Activated CD8-positive, alpha-beta memory T cell treated with anti-CD3 and anti-CD28 coated beads for 24 hours (primary cell): ENCODE data around the gene EPHA10.
A peak's percentile ranks its signal among the peaks of the same experiment; 100 is the strongest.
"Not testable (repeated sequence)": the region's sequence is repeated elsewhere in the genome, so short reads cannot be mapped to it uniquely, and the experiment has no call there.

Experiments
- DNase-seq: peaks from one replicate; pipeline ENCODE4 v3.0.0-alpha.2; 2020

Gene EPHA10

GRCh38 chr1:37764888-37765441 is at the start of gene EPHA10:
Gene EPHA10 (minus strand): TSS chr1:37765120. CDS start chr1:37765066, 54 bp downstream.
- no peak for DNase-seq

- DNase-seq = no peak
Measured at GRCh38 chr1:37814252-37814651, 49.3 kb upstream of the EPHA10 start.

- no peak for DNase-seq
Measured at GRCh38 chr1:37813529-37814145, 48.7 kb upstream of the EPHA10 start.

- peak; percentile 78 for DNase-seq
Measured at GRCh38 chr1:37811027-37811655, 46.2 kb upstream of the EPHA10 start.

GRCh38 chr1:37809942-37810341 is 45.0 kb upstream of the EPHA10 start:
- DNase-seq = no peak

GRCh38 chr1:37808369-37809319 is 43.7 kb upstream of the EPHA10 start:
- DNase-seq = no peak

GRCh38 chr1:37807555-37808368 is 42.8 kb upstream of the EPHA10 start, which contains the start of the genes C1orf122 and YRDC:
Gene C1orf122 (plus strand): TSS chr1:37807790. CDS start chr1:37808405, 615 bp downstream.
Gene YRDC (minus strand): TSS chr1:37808208. CDS start chr1:37808180, 28 bp downstream.
- peak; percentile 97 for DNase-seq

- DNase-seq = no peak
Measured at GRCh38 chr1:37807220-37807554, 42.3 kb upstream of the EPHA10 start.

- no peak for DNase-seq
Measured at GRCh38 chr1:37802439-37802838, 37.5 kb upstream of the EPHA10 start.

GRCh38 chr1:37797750-37798345 is 32.9 kb upstream of the EPHA10 start:
- DNase-seq = no peak

GRCh38 chr1:37795340-37796125 is 30.6 kb upstream of the EPHA10 start:
- peak; percentile 76 for DNase-seq

GRCh38 chr1:37794372-37795339 is 29.7 kb upstream of the EPHA10 start:
- DNase-seq = no peak

- peak; percentile 71 for DNase-seq
Measured at GRCh38 chr1:37793773-37794371, 29.0 kb upstream of the EPHA10 start, which contains the start of gene MANEAL. Gene MANEAL (plus strand): TSS chr1:37793847. CDS start chr1:37794183, 336 bp downstream.

GRCh38 chr1:37792943-37793686 is 28.2 kb upstream of the EPHA10 start:
- no peak for DNase-seq

GRCh38 chr1:37782491-37782890 is 17.6 kb upstream of the EPHA10 start:
- DNase-seq = no peak

GRCh38 chr1:37778654-37779053 is 13.7 kb upstream of the EPHA10 start:
- no peak for DNase-seq

- DNase-seq = no peak
Measured at GRCh38 chr1:37776946-37777516, 12.1 kb upstream of the EPHA10 start.

GRCh38 chr1:37771440-37771839 is 6.5 kb upstream of the EPHA10 start:
- DNase-seq = not testable (repeated sequence)
